ENCODE data around the gene OBP2A. TPM values are rescaled to one million over a fixed set of nuclear protein-coding genes. Genes with fewer than 3 reads are reported as not detected.

Gene OBP2A
- total and polyA plus RNA-seq, 8 donors: not detected

- intact Hi-C loops (cut with DNase I): no loop called here
- Histone ChIP-seq H3K9me3 (peaks cover 0 to 5% of the 10 kb centered on the region in 2 donors), H3K27ac (no peak overlapping the region), H3K4me3 (no peak overlapping the region), H3K27me3 (peaks cover 0 to 43% of the 10 kb centered on the region in 2 donors), H3K36me3 (no peaks in the 10 kb centered on the region), H3K4me1 (no peaks in the 10 kb centered on the region)
- DNase-seq (peak in 1 of 4 donors; percentile 54), ATAC-seq (no peak)
- no peak for TF ChIP-seq CTCF (IDR thresholded peaks at IDR 0.05)
Measured at GRCh38 chr9:135567311-135567710, 21.4 kb downstream of the OBP2A start.

GRCh38 chr9:135568026-135568425, 22.1 kb downstream of the OBP2A start:
- H3K27ac ChIP-seq: no peak overlapping the region
- no peak for TF ChIP-seq CTCF (IDR thresholded peaks at IDR 0.05)
- no peak overlapping the region for H3K4me3 ChIP-seq
- DNase-seq: peak in 1 of 4 donors; percentile 24
- no peaks in the 10 kb centered on the region for H3K36me3 ChIP-seq
- H3K9me3 ChIP-seq: peaks cover 0 to 5% of the 10 kb centered on the region in 2 donors
- no peak for ATAC-seq
- no peaks in the 10 kb centered on the region for H3K4me1 ChIP-seq
- peaks cover 0 to 36% of the 10 kb centered on the region in 2 donors for H3K27me3 ChIP-seq
- intact Hi-C loops (cut with DNase I): no loop called here

GRCh38 chr9:135570456-135570855, 24.5 kb downstream of the OBP2A start:
- Histone ChIP-seq H3K4me1 (no peaks in the 10 kb centered on the region), H3K9me3 (peaks cover 0 to 5% of the 10 kb centered on the region in 2 donors), H3K4me3 (no peak overlapping the region), H3K27ac (no peak overlapping the region), H3K36me3 (no peaks in the 10 kb centered on the region), H3K27me3 (peaks cover 0 to 35% of the 10 kb centered on the region in 2 donors)
- no peak for TF ChIP-seq CTCF (IDR thresholded peaks at IDR 0.05)
- ATAC-seq (no peak), DNase-seq (no peak)
- intact Hi-C loops (cut with DNase I): no loop called here

- DNase-seq: no peak
- Histone ChIP-seq H3K27me3 (peaks cover 0 to 28% of the 10 kb centered on the region in 2 donors), H3K27ac (no peak overlapping the region), H3K9me3 (peaks cover 0 to 5% of the 10 kb centered on the region in 2 donors), H3K36me3 (no peaks in the 10 kb centered on the region), H3K4me3 (no peak overlapping the region), H3K4me1 (no peaks in the 10 kb centered on the region)
- no peak for ATAC-seq
- TF ChIP-seq CTCF (IDR thresholded peaks at IDR 0.05): no peak
- intact Hi-C loops (cut with DNase I): no loop called here
Measured at GRCh38 chr9:135572233-135572632, 26.3 kb downstream of the OBP2A start.

- no peak overlapping the region for H3K27ac ChIP-seq
- H3K9me3 ChIP-seq: peaks cover 0 to 5% of the 10 kb centered on the region in 2 donors
- TF ChIP-seq CTCF (IDR thresholded peaks at IDR 0.05): no peak
- DNase-seq (no peak), ATAC-seq (no peak)
- H3K4me1 ChIP-seq: no peaks in the 10 kb centered on the region
- no peak overlapping the region for H3K4me3 ChIP-seq
- peaks cover 0 to 28% of the 10 kb centered on the region in 2 donors for H3K27me3 ChIP-seq
- no peaks in the 10 kb centered on the region for H3K36me3 ChIP-seq
- intact Hi-C loops (cut with DNase I): no loop called here
Measured at GRCh38 chr9:135573124-135573523, 27.2 kb downstream of the OBP2A start.

Data from left lung (tissue), 10 donors.